Measurements from ENCODE around the gene MINK1. TPM values are rescaled to one million over a fixed set of nuclear protein-coding genes. Genes with fewer than 3 reads are reported as not detected.
A peak's percentile ranks its signal among the peaks of the same experiment; 100 is the strongest.

Gene MINK1
- total RNA-seq, 1 donor from 2014 or later = 63.2 TPM

DNA sequence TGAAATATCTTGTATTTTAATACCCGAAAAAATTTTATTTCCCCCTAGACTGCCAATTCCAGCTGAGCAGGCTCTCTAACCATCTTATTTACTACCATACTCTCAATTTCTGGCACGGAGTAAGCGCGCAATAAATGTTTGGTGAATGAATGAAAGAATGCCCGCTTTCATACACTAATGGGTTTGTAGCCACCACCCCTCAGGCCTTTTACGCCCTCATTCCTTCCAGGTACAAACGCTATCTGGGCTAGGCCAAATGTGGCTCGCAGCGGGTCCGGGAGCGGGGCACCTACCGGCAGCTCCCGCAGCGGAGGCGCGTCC lies 26.7 kb upstream of the MINK1 start:
- Histone ChIP-seq H3K9me3 (ENCODE audit: insufficient read depth, low read depth, low read length) (no peaks in the 10 kb centered on the region), H3K27me3 (ENCODE audit: insufficient read depth, low read length) (no peaks in the 10 kb centered on the region), H3K4me3 (ENCODE audit: insufficient read depth, low read depth, low read length) (peak overlapping the region; percentile 93), H3K4me2 (ENCODE audit: low read length) (peak overlapping the region; percentile 98), H3K4me1 (ENCODE audit: insufficient read depth, low read length) (peaks cover 10% of the 10 kb centered on the region), H2AFZ (ENCODE audit: low read depth, low read length) (peak overlapping the region; percentile 85), H3K27ac (ENCODE audit: low read depth, low read length) (no peak overlapping the region), H3K79me2 (ENCODE audit: insufficient read depth, low read length) (peaks cover 5% of the 10 kb centered on the region), H4K20me1 (ENCODE audit: insufficient read depth, low read length) (peaks cover 21% of the 10 kb centered on the region), H3K9ac (ENCODE audit: low read length) (peak overlapping the region; percentile 89), H3K36me3 (ENCODE audit: insufficient read depth, low read length) (peaks cover 3% of the 10 kb centered on the region)
- no peak for FAIRE-seq
- no peak for DNase-seq (ENCODE audit: low read depth)
- peaks cover 3% of the 10 kb centered on the region for H3K4me1 Mint-ChIP-seq (ENCODE audit: low read depth, unreplicated experiment)
- peaks cover 5% of the 10 kb centered on the region for H3K9me3 Mint-ChIP-seq (ENCODE audit: unreplicated experiment)
- peak overlapping the region; percentile 80 for H3K27ac Mint-ChIP-seq (ENCODE audit: unreplicated experiment)
- H3K36me3 Mint-ChIP-seq (ENCODE audit: low read depth, unreplicated experiment) = peaks cover 11% of the 10 kb centered on the region
- no peak for TF ChIP-seq EZH2 (IDR thresholded peaks at IDR 0.05; ENCODE audit: insufficient read depth, low read length)
- TF ChIP-seq, protein P1, sequence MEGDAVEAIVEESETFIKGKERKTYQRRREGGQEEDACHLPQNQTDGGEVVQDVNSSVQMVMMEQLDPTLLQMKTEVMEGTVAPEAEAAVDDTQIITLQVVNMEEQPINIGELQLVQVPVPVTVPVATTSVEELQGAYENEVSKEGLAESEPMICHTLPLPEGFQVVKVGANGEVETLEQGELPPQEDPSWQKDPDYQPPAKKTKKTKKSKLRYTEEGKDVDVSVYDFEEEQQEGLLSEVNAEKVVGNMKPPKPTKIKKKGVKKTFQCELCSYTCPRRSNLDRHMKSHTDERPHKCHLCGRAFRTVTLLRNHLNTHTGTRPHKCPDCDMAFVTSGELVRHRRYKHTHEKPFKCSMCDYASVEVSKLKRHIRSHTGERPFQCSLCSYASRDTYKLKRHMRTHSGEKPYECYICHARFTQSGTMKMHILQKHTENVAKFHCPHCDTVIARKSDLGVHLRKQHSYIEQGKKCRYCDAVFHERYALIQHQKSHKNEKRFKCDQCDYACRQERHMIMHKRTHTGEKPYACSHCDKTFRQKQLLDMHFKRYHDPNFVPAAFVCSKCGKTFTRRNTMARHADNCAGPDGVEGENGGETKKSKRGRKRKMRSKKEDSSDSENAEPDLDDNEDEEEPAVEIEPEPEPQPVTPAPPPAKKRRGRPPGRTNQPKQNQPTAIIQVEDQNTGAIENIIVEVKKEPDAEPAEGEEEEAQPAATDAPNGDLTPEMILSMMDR (IDR thresholded peaks at IDR 0.05; ENCODE audit: insufficient read depth, low read depth, low read length) = no peak
- H3K27me3 Mint-ChIP-seq (ENCODE audit: low read depth, unreplicated experiment) = no peaks in the 10 kb centered on the region
- peak overlapping the region; percentile 90 for H3K4me3 Mint-ChIP-seq (ENCODE audit: unreplicated experiment)

DNA sequence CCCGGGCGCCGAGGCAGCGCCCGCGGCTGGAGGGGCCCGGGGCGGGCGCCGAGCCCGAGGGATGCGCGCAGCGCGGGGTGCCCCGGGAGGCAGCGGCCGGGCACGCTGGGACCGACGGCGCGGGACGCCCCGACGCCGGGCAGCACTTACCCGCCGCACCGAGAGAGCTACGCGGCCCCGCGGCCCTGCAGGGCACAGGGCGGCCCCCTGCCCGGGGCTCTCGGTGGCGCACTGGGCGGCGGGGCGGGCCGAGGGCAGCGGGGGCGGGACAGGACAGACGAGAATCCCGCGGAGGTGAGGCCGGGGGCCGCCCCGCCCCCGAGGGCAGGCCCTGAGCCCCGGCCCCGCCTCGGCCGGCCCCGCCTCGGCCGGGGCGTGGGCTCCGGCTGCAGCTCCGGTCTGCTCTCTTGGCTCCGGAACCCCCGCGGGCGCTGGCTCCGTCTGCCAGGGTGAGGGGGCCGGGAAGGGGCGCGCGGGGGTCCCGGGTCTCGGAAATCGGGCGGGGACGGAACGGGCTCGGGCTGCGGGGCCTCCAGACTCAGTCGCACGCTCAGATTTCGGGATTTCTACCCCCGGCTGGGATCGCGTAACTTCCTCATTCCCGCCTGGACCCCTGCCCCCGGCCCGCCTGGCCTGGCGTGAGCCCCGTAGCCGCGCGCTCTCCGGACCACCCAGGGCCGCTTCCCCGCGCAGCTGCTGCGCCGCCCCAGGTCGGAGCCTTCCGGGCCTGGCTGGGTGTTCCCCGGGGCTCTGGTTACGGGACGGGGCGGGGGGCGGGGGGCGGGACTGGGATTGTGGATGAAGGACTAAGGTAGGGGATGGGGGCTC lies 26.1 kb upstream of the MINK1 start, which contains the start of gene PLD2:
Gene PLD2, plus strand, starts transcription at position 376 of the 828 bp plus-strand sequence. CDS start 621 bp downstream, outside the sequence.
- DNase-seq (ENCODE audit: low read depth) = peak; percentile 42
- Histone ChIP-seq H2AFZ (ENCODE audit: low read depth, low read length) (peak within 1 kb of the TSS; percentile 85), H3K36me3 (ENCODE audit: insufficient read depth, low read length) (peaks cover 3% of the 10 kb centered on the region), H3K9ac (ENCODE audit: low read length) (peak within 1 kb of the TSS; percentile 89), H3K4me1 (ENCODE audit: insufficient read depth, low read length) (peaks cover 10% of the 10 kb centered on the region), H3K27me3 (ENCODE audit: insufficient read depth, low read length) (no peaks in the 10 kb centered on the region), H3K9me3 (ENCODE audit: insufficient read depth, low read depth, low read length) (no peaks in the 10 kb centered on the region), H3K79me2 (ENCODE audit: insufficient read depth, low read length) (peaks cover 5% of the 10 kb centered on the region), H3K4me2 (ENCODE audit: low read length) (peak within 1 kb of the TSS; percentile 98), H3K4me3 (ENCODE audit: insufficient read depth, low read depth, low read length) (peak within 1 kb of the TSS; percentile 93), H4K20me1 (ENCODE audit: insufficient read depth, low read length) (peaks cover 21% of the 10 kb centered on the region), H3K27ac (ENCODE audit: low read depth, low read length) (peak within 1 kb of the TSS; percentile 33)
- no peak for FAIRE-seq
- Mint-ChIP-seq H3K36me3 (ENCODE audit: low read depth, unreplicated experiment) (peaks cover 12% of the 10 kb centered on the region), H3K27me3 (ENCODE audit: low read depth, unreplicated experiment) (no peaks in the 10 kb centered on the region), H3K9me3 (ENCODE audit: unreplicated experiment) (peaks cover 5% of the 10 kb centered on the region), H3K4me1 (ENCODE audit: low read depth, unreplicated experiment) (peaks cover 3% of the 10 kb centered on the region), H3K27ac (ENCODE audit: unreplicated experiment) (peak within 1 kb of the TSS; percentile 80), H3K4me3 (ENCODE audit: unreplicated experiment) (peak within 1 kb of the TSS; percentile 90)
- TF ChIP-seq EZH2 (IDR thresholded peaks at IDR 0.05; ENCODE audit: insufficient read depth, low read length) = no peak
- TF ChIP-seq, protein P1 (IDR thresholded peaks at IDR 0.05; ENCODE audit: insufficient read depth, low read depth, low read length) = no peak
